GM21367 (cell line): Measurements from ENCODE around the gene ARPP21.
"Not testable (repeated sequence)": the region's sequence is repeated elsewhere in the genome, so short reads cannot be mapped to it uniquely, and the experiment has no call there.

ENCODE experiments used
- ATAC-seq: cut with Tn5 transposase; IDR thresholded peaks from one replicate; pipeline ENCODE4 v1.9.1; 2021; ENCODE audit not compliant: unreplicated experiment

The ARPP21 gene

GRCh38 chr3:35639254-35640186 is at the start of gene ARPP21:
TSS of gene ARPP21 (plus strand) at chr3:35639525. CDS start at chr3:35681752, 42,227 bp downstream.
- peak; percentile 39 for ATAC-seq

DNA sequence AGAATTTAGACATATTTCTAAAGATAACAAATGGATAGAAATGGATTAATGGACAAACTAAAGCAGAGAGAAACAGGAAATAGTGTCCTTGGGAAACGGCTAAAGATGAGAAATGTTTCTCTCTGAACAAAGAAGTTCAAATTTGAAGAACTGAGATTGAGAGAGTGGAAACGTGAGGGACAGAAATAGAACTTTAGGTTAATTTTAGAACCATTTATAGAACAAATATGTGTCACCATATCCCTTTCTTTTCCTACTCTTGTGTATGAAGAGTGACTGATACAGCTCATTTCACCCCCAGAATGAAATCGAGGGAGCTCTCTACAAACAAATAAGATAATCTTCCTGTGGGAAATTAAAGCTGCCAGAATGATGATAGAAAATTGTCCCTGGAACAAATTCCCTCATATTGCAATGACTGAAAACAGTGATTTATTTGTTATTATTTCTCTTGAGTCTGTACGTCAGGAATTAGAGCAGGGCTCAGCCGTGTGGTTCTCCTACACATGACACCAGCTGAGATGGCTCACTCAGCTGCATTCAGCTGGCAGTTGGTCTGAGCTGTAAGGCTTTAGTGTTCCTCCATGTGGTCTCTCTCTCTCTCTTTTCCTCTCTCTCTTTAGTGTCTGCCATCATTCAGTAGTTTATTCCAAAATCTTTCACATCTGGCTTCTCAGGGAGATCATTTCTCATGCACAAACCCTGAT is 46.6 kb upstream of the ARPP21 start:
- ATAC-seq: peak; percentile 74

DNA sequence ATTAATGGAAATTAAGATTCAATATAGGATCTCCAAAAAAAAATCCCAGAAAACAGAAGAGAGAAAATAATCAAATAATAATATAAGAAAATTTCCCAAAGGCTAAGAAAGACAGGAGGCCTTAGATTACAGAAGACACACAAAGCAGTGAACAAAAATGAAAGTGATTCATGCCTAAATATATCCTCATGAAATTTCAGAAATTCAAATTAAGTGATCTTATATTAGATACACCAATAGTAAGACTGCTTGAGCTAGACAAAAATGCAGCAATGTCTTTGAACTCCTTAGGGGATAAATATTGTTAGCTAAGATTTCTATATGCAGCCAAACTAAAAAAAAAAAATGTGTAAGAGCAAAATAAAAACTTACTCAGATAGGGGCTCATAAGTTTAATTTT is 44.6 kb upstream of the ARPP21 start:
- ATAC-seq: peak; percentile 50

- ATAC-seq: no peak
Measured at GRCh38 chr3:35596335-35596995, 42.9 kb upstream of the ARPP21 start.

DNA sequence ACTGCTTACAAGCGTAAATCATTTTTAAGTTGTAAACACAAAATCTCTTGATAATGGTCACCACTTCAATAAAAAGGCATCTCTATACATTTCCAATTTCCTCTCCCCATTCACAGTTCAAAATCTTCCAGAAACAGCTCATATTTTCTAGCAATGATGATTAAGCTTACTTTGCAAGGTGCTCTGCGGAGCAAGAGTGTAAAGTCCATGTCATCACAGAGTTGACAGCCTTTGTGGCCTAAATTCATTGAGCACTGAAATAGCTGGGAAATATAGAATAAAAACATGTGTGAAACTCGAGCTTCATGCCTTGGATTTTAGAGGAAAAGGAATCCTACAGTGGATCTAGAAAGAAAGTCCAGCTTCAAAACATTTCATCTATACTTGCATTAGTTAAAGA is 41.8 kb upstream of the ARPP21 start:
- no peak for ATAC-seq

GRCh38 chr3:35598804-35599203 is 40.5 kb upstream of the ARPP21 start:
- ATAC-seq: no peak

DNA sequence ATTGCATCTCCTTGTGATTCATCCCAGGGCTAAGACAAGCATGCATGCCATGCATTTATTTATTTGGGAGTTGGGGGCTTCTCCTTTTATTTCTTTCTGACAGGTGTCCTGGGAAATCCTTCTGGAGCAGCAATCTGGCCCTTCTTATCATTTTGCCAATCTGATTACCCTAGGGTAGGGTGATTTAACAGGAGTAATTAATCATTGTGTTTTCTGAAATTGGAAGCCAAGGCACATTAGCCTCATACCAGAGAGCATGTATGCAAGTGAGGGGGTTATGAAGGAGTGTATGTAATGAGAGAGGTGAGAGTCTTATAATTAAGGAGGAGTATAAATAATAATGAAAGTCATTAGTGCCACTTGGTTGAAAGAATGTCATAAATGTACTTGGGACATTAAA is 37.4 kb upstream of the ARPP21 start:
- no peak for ATAC-seq

DNA sequence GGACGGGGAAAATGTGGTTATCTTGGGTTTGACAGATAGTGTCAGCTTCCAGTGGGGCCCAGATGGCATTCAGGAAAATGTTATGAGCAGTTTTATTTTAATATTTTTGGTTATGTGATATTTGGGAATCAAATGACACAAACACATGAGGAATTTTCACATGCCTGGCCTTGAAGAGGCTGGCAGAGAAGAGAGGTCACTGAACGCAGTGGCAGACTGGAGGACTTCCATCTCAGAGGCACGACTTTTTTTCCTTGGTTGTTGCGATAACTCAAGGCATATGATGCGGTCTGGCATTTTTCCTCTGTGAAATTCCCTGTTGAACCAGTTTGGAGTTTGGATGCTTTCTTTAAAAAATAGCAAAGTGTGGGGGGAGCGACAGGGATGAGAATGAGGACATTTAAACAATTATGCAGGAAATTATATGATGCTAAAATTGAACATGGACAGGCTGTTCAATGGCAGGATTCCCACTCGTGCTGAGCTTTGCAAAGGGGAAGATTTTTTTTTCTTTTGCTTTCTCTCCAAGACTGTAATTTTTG is 36.9 kb upstream of the ARPP21 start:
- no peak for ATAC-seq

DNA sequence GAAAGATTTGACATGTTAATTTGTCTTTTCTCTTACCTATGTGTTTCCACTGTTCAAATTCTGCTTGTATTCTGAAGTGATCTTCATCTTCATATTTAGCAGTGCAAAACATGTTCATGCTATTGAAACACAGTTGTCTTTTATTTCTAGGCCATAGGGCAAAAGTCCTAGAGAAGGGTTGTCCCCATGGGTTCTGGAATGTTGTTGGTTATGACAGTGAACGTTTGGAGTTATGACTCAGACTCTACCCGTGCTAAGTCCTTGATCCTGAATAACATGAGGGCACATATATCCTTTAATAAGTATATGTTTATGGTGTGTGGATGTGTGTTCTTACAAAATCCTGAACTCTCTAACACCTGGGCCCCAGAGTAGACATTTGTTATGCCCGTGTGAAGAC is 23.0 kb upstream of the ARPP21 start:
- no peak for ATAC-seq

GRCh38 chr3:35617370-35617769 is 22.0 kb upstream of the ARPP21 start:
- ATAC-seq: peak; percentile 80

DNA sequence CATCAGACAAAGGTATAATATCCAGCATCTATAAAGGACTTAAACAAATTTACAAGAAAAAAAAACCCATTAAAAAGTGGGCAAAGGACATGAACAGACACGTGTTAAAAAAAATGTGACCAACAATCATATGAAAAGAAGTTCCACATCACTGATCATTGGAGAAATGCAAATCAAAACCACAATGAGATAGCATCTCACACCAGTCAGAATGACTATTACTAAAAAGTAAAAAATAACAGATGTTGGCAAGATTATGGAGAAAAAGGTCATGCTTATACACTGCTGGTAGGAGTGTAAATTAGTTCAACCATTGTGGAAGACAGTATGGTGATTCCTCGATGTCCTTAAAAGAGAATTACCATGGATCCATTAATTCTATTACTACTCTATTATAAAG is 19.1 kb upstream of the ARPP21 start:
- ATAC-seq: not testable (repeated sequence)

DNA sequence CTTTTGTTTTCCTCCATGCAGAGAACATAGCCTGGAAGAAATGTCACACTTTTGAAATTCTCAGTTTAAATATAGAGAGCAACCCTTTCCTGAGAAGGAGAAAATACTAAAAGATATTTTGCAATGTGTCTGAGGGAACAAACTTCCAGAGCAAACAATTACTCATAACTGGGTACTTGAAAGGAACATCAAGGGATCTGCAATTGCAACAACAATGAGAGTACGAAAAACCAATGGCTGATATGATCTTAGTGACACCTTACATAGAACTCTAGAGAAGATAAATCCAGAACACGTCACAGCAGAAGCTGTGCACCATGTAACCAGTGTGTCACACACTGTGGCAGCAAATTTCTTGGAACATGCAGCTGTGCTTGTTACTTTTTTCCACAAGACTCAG is 14.6 kb upstream of the ARPP21 start:
- no peak for ATAC-seq

DNA sequence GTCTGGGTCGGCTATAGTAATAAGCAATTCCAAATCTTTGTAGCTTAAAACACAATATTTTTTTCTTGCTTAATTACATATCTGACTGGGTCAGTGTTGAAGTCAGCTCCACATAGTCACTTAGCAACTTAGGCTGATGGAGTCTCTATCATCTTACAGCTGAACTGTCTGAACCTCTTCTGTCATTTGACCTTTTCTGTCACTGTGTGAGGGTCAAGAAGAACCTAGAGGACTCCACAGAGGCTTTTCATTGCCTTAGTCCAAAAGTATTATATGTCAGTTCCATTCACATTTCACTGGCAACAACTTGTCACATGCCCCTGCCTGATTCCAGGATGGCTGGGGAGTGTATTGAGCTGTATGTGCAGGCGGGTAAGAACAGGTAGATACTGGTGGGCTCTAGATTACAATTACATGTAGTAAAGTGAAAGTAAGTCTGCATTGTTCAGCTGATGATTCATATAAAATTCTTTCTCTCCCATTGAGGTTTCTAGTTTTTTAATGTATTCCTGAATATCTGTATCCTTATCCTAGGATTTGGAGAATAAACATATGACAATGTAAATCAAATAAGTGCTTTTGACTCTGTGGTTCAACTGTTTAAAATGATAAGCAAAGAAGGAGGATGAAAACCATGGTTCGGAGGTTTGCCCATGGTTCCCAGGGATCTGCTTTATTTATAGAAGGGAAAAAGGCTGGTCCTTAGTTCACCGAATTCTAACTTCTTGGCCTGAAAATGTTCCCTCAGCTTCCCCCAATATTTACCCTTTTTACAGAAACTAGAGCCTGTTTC is 5.8 kb upstream of the ARPP21 start:
- ATAC-seq: no peak

DNA sequence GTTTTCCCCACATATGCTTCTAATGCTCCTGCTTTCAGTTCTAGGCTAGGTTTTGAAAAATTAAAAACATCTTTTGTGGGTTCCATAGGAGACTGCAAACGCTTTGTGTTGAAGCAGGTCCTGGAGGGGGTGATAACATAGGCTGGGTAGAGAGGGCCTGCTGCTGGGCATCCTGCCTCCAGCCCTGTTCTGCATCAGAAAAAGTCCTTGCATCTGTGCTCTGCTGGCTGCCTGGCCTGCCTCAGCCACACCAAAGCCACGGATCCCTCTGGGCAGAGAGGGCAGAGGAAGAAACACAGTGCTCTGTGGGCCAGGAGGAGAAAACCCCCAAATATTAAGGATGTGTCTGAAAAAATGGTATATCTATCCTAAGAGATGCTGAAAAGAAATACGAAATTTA is 3.9 kb upstream of the ARPP21 start:
- ATAC-seq: no peak

DNA sequence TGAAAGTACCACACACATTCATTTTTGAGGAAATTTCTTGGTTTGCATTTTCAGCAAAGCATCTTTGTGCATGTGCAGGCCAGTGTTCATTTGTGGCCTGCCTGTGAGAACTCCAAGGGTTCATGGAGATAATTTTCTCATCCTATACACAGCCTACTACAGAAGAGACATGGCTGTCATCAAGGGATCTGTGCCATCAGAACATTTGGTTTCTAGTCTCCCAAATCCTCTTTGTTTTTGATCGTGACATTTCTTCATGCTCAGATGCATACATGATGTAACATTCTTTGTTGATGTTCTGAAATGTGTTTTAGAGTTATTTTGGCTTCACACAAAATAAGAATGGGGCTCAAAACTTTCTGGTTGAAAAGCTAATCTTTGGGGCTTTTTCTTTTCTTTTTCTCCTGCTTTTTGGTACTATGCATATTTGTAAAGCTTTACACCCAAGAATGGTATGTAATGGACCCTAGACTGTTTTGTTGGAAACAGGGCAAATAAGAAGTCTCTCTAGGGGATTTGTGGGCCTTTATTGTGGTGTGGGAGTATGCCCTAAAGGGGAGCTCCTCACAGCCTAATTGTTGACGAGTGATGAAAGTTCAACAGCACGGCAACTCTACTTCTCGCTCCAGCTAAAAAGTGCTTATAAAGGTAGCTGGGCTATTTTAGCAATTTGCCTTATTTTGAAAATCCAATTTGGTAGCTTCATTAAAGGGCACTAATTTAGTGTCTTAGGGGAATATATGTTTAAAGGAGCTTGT is 3.2 kb upstream of the ARPP21 start:
- no peak for ATAC-seq

DNA sequence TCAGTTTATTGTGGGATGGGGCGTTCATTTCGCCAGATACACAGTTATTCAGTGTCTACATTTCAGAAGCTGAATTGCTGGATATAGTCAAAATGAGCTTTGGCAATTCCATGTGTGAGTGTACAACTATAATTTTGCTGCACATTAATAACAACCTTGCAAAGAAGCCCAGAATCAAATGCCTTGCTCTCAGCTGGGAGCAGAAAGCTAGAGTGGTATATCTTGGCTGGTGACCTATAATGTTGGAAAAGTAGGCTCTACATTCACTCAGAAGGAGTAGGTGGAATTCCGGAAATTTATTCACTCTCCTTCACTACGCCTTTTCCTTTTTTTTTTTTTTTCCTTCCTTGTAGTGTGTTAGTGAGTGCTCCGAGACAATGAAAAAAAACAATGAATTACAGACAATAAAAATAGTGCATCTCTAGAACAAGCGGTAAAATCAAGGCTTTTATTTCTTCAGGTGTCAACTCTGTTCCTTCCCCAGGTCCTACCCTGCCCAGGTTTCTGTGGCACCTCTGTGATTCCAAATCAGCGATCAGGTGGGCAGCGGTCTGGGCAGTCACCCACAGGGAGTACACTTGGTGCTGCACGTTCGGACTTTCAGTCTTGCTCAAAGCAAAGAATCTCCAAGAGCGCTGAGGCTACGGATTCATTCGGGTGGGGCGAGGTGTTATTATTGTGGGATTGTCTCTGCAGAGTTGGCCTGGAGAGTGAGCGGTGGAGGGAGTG is 910 bp upstream of the ARPP21 start:
- ATAC-seq: no peak

- no peak for ATAC-seq
Measured at GRCh38 chr3:35638980-35639253, 408 bp upstream of the ARPP21 start.

DNA sequence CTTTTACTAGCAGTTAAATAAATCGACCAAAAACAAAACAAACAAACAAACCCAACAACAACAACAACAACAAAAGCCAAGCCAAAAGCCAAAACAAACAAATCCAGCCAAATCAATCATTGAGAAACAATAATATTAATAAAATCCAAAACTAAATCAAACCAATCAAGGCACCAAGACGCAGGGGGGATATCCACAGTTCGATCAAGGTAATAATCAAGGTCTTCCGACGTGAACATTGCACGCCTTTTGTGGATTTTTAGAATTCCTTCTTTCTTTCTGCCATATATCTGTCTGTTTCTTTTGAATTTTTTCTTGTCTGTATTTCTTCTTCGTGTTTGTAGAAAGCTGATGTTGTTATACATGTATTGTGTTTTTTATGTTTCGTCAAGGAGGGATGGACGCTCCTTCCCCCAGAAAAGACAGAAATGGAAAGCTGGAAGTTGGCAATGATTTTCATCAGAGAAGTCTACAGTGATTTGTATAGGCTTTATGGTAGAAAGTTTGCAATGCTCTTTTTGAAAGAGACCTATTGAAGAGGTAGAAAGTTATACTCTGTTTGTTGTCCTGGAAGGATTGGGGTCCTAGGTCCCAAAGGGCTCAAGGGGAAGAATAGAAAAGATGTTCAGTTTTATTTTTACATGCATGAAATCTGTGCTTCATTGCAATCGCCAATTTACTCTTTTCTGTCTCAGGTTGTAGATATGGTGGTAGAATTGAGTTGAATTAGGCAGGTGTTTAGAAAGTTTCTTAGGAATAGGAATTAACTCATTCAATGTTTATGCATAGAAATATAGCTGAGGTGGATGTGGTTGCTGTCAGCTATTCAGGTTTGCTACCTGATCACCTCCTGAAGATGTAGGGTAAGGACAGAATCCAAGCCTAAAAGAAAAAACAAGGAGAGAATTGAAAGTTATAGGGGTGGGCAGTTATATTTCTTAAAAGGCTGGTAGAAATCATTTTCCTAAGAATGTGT is 1.2 kb downstream of the ARPP21 start:
- no peak for ATAC-seq
